ENCODE measurements around the gene PHF24.

PHF24 gene

DNA sequence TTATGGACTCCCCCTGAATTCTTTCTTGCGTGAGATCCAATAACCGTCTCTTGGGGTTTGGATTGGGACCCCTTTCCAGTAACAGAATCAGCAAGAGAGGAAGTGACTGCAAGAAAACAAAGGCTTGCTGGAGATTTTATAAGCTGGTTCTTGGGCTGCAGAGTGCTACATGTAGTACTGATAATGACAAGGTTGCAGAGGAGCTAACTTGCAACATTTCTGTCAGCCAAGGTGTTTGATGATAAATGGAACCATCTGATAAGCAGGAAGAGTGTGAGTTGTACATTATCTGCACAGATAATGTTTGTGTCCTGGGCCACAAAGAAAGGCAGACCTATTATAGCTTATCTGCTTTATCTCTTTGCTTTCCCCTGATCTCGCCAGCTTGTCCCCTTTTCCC lies 68.6 kb downstream of the PHF24 start:
- H3K4me3 ChIP-seq (ENCODE audit: low read depth, low read length), result no peak overlapping the region
- TF ChIP-seq, protein P1, sequence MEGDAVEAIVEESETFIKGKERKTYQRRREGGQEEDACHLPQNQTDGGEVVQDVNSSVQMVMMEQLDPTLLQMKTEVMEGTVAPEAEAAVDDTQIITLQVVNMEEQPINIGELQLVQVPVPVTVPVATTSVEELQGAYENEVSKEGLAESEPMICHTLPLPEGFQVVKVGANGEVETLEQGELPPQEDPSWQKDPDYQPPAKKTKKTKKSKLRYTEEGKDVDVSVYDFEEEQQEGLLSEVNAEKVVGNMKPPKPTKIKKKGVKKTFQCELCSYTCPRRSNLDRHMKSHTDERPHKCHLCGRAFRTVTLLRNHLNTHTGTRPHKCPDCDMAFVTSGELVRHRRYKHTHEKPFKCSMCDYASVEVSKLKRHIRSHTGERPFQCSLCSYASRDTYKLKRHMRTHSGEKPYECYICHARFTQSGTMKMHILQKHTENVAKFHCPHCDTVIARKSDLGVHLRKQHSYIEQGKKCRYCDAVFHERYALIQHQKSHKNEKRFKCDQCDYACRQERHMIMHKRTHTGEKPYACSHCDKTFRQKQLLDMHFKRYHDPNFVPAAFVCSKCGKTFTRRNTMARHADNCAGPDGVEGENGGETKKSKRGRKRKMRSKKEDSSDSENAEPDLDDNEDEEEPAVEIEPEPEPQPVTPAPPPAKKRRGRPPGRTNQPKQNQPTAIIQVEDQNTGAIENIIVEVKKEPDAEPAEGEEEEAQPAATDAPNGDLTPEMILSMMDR (IDR thresholded peaks at IDR 0.05; ENCODE audit: borderline replicate concordance, insufficient read depth, low read depth, low read length), result no peak

DNA sequence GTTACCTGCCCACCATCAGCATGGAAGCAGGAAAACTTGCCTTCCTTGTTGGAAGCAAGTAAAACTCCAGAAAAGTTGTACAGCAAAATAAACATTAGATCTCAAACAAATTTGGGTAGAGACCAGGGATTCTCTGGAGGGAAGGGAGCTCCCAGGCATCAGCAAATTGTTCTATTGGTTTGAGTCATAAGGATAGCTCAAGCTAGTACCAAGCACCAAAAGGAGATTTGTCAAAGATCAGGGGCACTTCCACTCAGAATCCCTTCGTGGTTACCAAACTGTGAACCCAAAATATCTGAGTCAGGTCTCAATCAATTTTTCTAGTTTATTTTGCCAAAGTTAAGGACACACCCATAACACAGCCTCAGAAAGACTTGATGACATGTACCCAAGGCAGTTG lies 69.3 kb downstream of the PHF24 start:
- H3K4me3 ChIP-seq (ENCODE audit: low read depth, low read length), result no peak overlapping the region
- TF ChIP-seq, protein P1 (IDR thresholded peaks at IDR 0.05; ENCODE audit: borderline replicate concordance, insufficient read depth, low read depth, low read length), result no peak

DNA sequence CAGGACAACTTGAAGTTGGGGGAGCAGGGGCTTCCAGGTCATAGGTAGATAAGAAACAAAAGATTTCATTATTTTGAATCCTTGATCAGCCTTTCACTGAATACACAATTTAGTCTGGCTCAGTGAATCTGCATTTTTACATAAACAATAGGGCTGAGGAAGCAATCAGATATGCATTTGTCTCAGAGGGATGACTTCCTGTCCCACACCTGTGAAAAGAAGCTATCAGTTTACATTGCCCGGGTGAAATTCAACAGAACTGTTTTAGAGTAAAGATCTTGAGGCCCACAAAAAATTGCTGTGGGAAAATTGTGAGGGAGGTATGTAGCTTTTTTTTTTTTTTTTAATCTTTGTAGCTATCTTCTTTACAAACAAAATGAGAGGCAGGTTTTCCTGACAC lies 69.8 kb downstream of the PHF24 start:
- H3K4me3 ChIP-seq (ENCODE audit: low read depth, low read length), result no peak overlapping the region
- TF ChIP-seq, protein P1 (IDR thresholded peaks at IDR 0.05; ENCODE audit: borderline replicate concordance, insufficient read depth, low read depth, low read length), result no peak

DNA sequence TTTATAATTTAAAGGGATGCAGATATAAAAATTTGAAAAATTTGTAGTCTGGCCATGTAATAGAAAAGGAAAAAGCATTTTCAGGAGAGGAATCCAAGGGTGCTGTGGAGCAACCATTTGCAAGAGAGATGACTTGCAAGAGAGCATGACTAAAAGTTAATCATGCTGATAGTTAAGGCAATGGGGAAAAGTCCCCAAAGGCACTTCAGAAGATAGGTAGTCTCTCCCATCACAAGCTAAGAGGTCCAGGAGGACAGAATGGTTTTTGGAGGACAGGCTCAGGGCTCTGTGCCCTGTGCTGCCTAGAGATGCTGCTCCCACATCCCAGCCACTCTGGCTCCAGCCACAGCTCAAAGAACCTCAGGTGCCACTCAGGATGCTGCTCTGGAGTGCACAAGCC lies 70.3 kb downstream of the PHF24 start:
- no peak overlapping the region for H3K4me3 ChIP-seq (ENCODE audit: low read depth, low read length)
- TF ChIP-seq, protein P1 (IDR thresholded peaks at IDR 0.05; ENCODE audit: borderline replicate concordance, insufficient read depth, low read depth, low read length), result no peak

GRCh38 chr9:35029241-35029640 lies 71.2 kb downstream of the PHF24 start:
- TF ChIP-seq, protein P1 (IDR thresholded peaks at IDR 0.05; ENCODE audit: borderline replicate concordance, insufficient read depth, low read depth, low read length), result no peak
- H3K4me3 ChIP-seq (ENCODE audit: low read depth, low read length), result no peak overlapping the region

DNA sequence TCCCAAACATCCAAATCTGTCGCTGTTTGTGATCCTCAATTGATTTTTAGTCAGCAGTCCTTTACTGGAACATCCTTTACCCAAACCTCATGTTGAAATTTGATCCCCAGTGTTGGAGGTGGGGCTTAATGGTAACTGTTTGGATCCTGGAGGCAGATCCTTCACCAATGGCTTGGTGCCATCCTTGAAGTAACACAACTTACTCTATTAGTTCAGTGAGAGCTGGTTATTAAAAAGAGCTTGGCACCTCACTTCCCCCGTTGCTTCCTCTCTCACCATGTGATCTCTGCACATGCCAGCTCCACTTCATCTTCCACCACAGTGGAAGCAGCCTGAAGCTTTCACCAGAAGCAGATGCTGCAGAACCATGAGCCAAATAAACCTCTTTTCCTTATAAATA lies 71.8 kb downstream of the PHF24 start:
- no peak overlapping the region for H3K4me3 ChIP-seq (ENCODE audit: low read depth, low read length)
- TF ChIP-seq, protein P1 (IDR thresholded peaks at IDR 0.05; ENCODE audit: borderline replicate concordance, insufficient read depth, low read depth, low read length), result no peak
